SU-DHL-6 (cell line): ENCODE results near the gene ATG13.

Experiments used
- EZH2phosphoT487 ChIP-seq: fragments of 200-600 bp; sonication (generic), shearing (Covaris generic); conservative IDR thresholded peaks from 2 replicates; pipeline ENCODE4 v1.6.1; 2018; ENCODE audit warnings: mild to moderate bottlenecking, antibody characterized with exemption, low read length, moderate library complexity, mixed read lengths
- TF ChIP-seq, protein P1 (sequence below): fragments of 200-600 bp; sonication (generic); IDR thresholded peaks from one replicate; pipeline ENCODE4 v1.5.1; 2017; ENCODE audit warnings: antibody characterized with exemption, mild to moderate bottlenecking, low read length, moderate library complexity; ENCODE audit not compliant: insufficient read depth, poor library complexity, severe bottlenecking

GRCh38 chr11:46577058-46577457 lies 40.3 kb upstream of the ATG13 start:
- TF ChIP-seq, protein P1, sequence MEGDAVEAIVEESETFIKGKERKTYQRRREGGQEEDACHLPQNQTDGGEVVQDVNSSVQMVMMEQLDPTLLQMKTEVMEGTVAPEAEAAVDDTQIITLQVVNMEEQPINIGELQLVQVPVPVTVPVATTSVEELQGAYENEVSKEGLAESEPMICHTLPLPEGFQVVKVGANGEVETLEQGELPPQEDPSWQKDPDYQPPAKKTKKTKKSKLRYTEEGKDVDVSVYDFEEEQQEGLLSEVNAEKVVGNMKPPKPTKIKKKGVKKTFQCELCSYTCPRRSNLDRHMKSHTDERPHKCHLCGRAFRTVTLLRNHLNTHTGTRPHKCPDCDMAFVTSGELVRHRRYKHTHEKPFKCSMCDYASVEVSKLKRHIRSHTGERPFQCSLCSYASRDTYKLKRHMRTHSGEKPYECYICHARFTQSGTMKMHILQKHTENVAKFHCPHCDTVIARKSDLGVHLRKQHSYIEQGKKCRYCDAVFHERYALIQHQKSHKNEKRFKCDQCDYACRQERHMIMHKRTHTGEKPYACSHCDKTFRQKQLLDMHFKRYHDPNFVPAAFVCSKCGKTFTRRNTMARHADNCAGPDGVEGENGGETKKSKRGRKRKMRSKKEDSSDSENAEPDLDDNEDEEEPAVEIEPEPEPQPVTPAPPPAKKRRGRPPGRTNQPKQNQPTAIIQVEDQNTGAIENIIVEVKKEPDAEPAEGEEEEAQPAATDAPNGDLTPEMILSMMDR: no peak
- TF ChIP-seq EZH2phosphoT487: no peak
